ENCODE measurements around the gene NBR1.
"Not testable (repeated sequence)": the region's sequence is repeated elsewhere in the genome, so short reads cannot be mapped to it uniquely, and the experiment has no call there.

Gene NBR1

DNA sequence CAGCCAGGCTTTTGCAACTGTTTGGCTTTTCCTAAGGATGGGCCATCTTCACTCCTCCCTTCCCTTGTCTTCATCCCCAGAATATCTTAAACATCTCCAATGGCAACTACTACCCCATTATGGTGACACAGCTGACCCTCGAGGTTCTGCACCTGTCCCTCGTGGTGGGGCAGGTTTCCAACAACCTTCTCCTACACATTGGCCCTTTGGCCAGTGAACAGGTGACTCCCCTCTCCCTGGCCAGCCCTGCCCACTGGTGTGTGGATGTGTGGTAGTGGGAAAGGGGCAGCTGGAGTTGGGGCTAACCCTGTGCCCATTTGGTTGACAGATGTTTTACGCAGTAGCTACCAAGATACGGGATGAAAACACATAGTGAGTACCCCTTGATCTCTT, 45.4 kb downstream of the NBR1 start:
- DNase-seq (ENCODE audit: low spot score) = no peak

DNA sequence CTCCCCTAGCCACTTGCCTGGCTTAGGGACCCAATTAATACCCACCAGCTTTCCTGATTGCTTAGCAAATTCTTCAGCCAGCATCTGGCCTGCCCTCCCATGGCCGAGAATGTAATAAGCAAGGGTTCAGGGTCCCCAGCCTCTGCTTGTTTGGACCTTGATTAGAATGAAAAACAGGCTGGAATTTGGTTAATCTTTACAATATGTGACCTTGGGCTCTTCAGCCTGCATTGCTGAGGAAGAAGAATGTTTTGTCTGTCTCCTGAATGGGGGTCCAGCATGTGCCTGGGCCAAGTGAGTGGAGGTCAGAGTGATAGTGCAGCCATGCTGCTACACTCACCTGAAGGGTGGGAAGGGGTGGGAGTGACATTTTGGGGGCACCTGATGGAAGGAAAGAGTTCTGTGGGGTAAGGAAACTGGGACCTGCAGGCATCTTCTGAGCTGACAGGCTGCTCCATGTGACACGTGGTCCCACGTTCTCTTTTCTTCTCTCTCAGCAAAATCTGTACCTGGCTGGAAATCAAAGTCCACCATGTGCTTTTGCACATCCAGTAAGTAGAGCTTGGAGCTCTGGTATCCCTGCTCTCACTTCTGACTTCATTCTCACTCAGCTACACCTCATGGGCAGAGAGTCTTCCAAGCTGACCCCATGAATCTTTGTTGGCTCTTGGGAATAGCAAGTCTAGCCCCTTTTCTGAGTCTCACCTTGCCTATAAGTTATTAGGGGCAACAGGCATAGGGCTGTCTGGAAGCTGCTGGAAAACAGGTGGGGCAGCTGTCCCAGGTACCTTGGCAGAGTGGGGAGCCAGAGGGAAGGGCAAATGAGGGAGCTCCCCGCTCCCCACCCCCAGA, 46.0 kb downstream of the NBR1 start:
- no peak for DNase-seq (ENCODE audit: low spot score)

DNA sequence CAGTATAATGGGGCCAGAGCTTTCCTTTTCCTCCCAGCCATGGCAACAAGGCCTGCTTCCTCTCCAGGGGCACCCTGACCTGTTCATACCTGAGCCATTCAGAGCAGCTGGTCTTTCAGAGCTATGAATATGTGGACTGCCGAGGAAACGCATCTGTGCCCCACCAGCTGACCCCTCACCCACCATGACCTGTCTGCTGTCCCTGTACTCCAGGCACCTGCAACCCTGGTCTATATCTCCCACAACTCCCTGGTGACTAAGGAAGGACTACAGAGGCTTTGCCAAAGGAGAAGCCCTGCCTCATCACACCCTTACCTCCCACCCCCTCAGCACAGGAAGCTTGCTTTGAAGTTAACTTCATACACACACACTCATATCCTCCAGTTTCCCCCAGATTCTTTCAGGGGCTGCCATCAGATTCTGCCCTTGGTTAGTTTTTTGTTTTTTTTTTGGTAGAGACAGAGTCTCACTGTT, 46.6 kb downstream of the NBR1 start:
- no peak for DNase-seq (ENCODE audit: low spot score)

DNA sequence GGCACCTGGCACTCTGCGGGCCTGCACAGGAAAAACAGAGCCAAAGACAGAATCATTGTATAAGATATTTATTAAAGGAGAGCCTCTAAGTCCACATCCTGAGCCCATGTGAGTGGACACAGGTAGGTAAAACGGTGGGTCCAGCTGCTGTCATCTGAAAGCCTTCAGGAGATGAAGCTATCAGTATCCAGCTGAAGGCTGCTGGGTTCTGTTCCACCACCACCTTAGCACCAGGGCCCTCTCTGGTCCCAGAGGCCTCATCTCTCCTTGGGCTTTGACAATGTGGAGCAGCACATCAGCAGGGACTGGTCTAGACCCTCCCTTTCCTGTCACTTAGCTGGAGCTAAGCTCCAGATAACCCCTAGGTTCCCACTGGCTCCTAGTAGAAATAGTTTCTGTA, 48.0 kb downstream of the NBR1 start:
- DNase-seq (ENCODE audit: low spot score) = no peak

DNA sequence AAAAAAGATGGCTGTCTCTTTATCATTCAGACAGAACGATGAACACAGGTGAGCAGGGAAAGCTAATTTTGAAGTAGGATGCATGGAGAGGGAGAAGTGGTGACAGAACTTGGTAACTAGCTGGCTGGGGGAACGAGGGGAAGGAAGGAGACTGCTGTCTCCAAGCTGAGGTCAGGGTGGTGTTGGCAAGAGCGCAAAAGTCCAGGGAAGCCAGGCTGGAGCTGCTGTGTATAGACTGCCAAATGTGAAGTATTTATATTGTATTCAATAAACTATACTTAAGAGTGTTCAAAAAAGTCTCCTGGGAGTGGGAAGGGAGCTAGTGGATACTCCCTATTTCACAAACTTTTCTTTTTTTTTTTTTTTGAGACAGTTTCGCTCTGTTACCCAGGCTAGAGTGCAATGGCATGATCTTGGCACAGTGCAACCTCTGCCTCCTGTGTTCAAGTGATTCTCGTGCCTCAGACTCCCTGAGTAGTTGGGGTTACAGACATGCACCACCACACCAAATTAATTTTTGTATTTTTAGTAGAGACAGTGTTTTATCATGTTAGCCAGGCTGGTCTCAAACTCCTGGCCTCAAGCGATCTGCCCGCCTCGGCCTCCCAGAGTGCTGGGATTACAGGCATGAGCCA, 48.8 kb downstream of the NBR1 start:
- no peak for DNase-seq (ENCODE audit: low spot score)

DNA sequence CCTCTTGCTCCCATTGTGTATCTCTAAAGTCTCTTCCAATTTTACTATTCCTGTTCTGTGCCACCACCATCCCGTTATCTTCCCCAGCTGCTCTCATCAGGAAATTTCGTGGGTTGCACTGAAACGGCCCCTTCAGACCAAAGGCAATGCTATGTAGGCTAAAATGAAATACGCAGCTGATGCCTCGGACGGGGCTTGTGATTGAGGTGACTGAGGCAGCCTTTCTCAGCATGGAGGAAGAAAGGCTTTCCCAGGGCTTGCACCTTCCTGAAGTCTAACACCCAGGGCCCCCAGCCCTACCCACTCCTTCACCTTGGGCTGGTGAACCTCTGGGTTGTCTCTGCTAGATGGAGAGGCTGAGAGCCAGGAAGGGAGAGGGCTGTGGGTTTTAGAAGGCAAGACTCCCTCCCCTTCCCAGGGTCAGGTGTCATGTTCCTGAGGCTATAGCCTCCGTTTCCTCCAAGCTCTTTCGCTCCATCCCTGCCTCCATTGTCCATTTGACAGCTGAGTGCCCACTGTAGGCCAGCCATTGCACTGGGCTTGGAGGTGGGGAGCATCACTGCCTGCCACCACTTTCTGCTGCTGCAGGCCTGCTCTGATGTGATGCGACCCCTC, 49.6 kb downstream of the NBR1 start:
- DNase-seq (ENCODE audit: low spot score) = no peak

DNA sequence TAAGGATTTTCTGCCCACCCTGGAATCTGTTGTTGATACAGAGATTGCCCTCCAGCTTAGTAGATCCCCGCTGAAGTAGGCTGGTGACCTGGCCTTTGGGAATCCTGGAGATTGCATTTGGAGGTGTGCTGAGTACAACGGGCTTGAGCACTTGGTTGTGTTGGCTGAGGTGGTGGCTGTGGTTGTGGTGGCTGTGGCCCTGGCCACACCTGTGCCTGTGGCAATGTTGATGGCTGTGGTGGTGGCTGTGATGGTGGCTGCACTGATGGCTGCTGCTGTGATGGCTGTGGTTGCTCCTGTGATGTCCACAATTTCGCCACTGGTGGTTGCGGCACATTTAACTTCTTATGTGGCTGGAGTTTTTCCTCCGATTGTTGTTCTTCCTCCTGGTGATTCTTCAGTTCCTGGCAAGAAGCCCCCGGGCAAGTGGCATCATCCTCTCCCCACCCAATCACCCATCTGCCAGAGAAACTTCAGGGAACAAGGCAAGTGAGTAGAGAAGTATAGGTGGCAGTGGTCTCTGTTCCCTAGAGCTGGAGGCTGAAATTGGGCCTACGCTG, 53.2 kb downstream of the NBR1 start:
- DNase-seq (ENCODE audit: low spot score) = no peak

DNA sequence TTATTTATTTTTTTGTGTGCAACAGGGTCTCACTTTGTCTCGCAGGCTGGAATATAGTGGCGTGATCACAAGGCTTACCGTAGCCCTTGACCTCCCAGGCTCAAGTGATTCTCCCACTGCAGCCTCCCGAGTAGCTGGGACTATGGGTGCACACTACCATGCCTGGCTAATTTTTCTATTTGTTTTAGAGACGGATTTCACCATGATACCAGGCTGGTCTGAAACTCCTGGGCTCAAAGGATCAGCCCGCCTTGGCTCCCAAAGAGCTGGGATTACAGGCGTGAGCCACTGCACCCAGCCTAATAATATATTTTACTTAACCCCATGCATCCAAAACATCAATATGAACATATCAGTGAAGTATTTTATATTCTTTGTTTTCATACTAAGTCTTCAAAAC, 55.4 kb downstream of the NBR1 start:
- no peak for DNase-seq (ENCODE audit: low spot score)

DNA sequence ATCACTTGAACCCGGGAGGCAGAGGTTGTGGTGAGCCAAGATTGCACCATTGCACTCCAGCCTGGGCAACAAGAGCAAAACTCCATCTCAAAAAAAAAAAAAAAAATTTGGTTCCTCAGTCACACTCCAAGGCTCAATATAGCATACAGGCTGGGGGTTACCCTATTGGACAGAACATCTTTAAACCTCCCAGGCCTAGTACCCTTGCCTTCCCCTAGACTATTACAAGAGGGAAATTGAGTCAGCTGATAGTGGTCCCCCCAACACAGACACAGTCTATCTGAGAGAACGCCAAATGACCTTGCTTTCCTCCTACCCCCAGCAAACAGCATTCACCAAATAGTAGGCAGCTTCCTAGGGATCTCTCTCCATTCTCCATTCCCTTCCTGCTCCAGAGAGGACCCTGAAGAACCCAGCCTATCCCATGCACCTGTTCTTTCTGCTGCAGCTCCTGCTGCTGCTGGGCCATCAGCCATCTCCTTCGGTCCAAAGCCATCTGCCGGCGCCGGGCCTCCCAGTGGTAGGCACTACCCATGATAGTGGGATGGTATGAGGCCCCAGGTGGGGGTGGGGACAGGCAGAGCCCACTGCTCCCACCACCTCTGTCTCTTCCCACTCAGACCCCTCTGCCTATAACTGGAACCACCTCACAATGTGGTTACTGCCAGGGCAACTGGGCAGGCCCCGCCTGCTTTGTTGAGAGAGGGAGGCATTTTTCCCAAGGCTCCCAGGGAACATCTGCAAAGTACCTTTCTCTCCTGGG, 57.2 kb downstream of the NBR1 start, which contains the start of gene CCDC200:
Gene CCDC200 (minus strand): TSS at position 604 of the 763 bp plus-strand sequence. CDS start 69 bp downstream, at position 535.
- DNase-seq (ENCODE audit: low spot score) = not testable (repeated sequence)

DNA sequence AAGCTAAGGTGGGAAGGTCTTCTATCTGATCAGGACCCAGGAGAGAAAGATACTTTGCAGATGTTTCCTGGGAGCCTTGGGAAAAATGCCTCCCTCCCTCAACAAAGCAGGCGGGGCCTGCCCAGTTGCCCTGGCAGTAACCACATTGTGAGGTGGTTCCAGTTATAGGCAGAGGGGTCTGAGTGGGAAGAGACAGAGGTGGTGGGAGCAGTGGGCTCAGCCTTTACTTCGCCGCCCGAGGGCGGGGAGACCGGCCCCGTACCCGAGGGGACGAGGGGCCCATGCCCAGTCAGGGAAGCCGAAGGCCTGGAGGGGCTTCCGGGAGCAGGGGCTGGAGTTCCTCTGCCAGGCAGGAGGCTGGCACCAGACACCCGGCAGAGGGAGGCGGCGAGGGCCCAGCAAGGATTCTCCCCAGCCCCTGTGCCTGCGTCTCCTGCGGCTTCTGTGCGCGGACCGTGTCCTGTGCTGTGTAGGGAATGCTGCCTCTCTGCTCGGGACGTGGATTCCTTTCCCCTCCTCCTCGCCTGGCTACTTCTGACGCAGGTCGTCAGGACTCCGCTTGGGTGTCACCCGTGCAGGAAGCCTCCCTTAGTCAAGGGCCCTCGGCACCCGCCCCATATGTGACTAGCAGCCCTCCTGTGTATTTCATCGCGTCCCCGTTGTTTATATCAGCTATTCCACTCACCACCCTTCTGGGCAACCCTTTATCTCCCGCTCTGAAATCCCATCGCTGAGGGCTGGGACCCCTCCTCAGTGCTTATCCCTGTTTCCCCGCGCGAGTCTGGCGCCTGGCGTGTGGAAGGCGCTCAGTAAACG, 60.4 kb downstream of the NBR1 start:
- not testable (repeated sequence) for DNase-seq (ENCODE audit: low spot score)

DNA sequence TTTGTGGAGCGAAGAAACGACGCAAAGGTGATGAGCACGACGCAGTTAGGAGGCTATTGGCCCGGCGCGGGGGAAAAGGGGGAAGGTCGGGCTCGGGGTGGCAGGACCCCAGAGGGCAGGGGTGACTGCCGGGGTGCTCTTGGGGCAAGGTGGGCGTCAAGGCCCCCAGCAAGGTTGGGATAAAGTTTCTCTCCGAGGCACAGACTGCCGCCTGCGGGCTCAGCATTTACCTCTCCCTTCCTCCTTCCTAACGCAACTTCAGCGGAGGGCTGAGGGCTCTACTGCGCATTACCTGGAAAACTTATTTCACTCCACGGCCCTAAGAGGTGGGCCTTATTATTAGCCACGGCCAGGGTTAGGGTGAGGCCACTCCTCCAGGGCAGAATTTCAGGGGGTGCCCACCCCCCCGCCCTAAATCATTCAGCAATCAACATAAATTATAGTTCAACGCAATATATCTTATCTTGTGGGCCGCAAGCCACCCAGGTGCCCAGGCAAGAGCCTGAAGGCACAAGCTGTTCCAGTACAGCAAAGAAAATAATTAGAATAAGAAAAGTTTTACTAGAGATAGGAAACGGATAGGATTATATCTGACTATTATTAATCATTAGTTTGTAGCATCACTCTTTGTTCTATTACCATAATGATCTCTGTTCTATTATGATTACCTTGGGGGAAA, 61.1 kb downstream of the NBR1 start:
- DNase-seq (ENCODE audit: low spot score) = not testable (repeated sequence)

DNA sequence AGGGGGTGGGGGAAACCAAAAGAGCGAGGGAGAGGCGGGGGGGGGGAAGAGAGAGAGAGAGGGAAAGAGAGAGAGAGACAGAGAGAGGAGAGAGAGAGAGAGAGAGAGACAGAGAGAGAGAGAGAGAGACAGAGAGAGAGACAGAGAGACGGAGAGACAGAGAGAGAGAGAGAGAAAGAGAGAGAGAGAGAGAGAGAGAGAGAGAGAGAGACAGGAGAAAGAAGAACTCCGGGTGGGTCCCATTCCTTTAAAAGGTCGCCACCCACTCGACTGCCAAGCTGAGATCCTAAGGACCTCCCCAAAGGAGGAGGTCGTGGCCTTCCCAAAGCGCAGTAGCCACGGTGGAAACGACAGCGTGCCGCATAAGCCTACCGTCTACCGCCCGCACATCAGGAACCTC, 62.2 kb downstream of the NBR1 start:
- DNase-seq (ENCODE audit: low spot score) = not testable (repeated sequence)

DNA sequence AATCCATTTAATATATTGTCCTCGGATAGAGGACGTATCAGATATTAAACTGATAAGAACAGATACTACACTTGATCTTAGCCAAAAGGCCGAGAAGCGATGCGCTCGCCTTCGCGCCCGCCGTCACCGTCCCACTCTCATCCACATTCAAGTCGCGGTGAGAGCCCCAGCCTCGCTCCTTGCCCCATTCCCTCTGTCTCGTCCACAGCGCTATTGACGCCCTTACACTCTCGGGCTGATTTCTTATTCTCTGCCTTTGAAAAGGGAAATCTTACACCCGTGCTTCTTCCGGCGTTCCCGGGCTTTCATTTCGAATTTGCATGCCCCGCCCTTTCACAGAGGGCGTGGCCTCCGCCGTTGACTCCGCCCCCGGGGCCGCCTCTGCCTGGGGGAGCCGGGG, 62.9 kb downstream of the NBR1 start, which contains the start of gene RNU2-1:
Gene RNU2-1 (minus strand): TSS at position 101 of the 400 bp plus-strand sequence.
- DNase-seq (ENCODE audit: low spot score) = not testable (repeated sequence)

DNA sequence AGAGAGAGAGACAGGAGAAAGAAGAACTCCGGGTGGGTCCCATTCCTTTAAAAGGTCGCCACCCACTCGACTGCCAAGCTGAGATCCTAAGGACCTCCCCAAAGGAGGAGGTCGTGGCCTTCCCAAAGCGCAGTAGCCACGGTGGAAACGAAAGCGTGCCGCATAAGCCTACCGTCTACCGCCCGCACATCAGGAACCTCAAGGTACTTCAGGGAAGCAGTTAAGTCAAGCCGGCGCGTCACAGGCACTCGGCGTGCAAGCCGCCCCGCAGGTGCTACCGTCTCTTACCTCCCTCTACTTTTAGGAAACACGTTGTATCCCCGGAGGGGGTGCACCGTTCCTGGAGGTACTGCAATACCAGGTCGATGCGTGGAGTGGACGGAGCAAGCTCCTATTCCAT, 68.6 kb downstream of the NBR1 start:
- not testable (repeated sequence) for DNase-seq (ENCODE audit: low spot score)

DNA sequence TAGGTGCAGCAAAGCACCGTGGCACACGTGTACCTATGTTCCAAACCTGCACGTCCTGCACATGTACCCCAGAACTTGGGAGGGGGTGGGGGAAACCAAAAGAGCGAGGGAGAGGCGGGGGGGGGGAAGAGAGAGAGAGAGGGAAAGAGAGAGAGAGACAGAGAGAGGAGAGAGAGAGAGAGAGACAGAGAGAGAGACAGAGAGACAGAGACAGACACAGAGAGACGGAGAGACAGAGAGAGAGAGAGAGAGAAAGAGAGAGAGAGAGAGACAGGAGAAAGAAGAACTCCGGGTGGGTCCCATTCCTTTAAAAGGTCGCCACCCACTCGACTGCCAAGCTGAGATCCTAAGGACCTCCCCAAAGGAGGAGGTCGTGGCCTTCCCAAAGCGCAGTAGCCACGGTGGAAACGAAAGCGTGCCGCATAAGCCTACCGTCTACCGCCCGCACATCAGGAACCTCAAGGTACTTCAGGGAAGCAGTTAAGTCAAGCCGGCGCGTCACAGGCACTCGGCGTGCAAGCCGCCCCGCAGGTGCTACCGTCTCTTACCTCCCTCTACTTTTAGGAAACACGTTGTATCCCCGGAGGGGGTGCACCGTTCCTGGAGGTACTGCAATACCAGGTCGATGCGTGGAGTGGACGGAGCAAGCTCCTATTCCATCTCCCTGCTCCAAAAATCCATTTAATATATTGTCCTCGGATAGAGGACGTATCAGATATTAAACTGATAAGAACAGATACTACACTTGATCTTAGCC, 69.8 kb downstream of the NBR1 start:
- not testable (repeated sequence) for DNase-seq (ENCODE audit: low spot score)

DNA sequence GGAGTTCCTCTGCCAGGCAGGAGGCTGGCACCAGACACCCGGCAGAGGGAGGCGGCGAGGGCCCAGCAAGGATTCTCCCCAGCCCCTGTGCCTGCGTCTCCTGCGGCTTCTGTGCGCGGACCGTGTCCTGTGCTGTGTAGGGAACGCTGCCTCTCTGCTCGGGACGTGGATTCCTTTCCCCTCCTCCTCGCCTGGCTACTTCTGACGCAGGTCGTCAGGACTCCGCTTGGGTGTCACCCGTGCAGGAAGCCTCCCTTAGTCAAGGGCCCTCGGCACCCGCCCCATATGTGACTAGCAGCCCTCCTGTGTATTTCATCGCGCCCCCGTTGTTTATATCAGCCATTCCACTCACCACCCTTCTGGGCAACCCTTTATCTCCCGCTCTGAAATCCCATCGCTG, 75.4 kb downstream of the NBR1 start:
- not testable (repeated sequence) for DNase-seq (ENCODE audit: low spot score)

Data from germinal center (tissue), 1 donor.